ENCODE measurements around the gene LRRC2.
"Not testable (repeated sequence)": the region's sequence is repeated elsewhere in the genome, so short reads cannot be mapped to it uniquely, and the experiment has no call there.

Gene LRRC2

DNA sequence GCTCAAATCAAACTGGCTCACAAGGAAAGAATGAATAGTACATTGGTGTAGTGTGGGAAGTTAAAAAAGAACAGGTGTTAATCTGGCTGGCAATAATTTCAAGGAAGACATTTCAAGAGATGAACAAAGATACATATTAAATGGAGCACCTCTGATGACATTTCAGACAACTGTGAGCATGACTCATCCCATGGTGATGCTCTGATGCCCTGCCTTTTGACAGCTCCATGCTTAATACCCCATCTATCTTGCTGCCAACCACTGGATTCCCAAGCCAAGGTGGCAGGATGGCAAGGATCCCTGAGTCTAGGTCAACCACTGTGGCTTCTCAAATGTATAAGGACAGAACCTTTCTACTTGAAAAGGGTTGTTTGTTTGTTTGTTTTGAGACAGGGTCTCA is 29.3 kb downstream of the LRRC2 start:
- DNase-seq (ENCODE audit: low read depth in 2 of 3, low spot score in 1 of 3): no peak

GRCh38 chr3:46535746-46536145 is 30.4 kb downstream of the LRRC2 start:
- DNase-seq (ENCODE audit: low read depth in 2 of 3, low spot score in 1 of 3): no peak

- DNase-seq (ENCODE audit: low read depth in 2 of 3, low spot score in 1 of 3): no peak
Observed at GRCh38 chr3:46533091-46533490, 33.0 kb downstream of the LRRC2 start.

- DNase-seq (ENCODE audit: low read depth in 2 of 3, low spot score in 1 of 3): no peak
Observed at GRCh38 chr3:46527239-46527638, 38.9 kb downstream of the LRRC2 start.

GRCh38 chr3:46524832-46525231 is 41.3 kb downstream of the LRRC2 start:
- no peak for DNase-seq (ENCODE audit: low read depth in 2 of 3, low spot score in 1 of 3)

- DNase-seq (ENCODE audit: low read depth in 2 of 3, low spot score in 1 of 3): no peak
Observed at GRCh38 chr3:46524008-46524407, 42.1 kb downstream of the LRRC2 start.

GRCh38 chr3:46523556-46523955 is 42.5 kb downstream of the LRRC2 start:
- no peak for DNase-seq (ENCODE audit: low read depth in 2 of 3, low spot score in 1 of 3)

- DNase-seq (ENCODE audit: low read depth in 2 of 3, low spot score in 1 of 3): not testable (repeated sequence)
Observed at GRCh38 chr3:46522201-46522600, 43.9 kb downstream of the LRRC2 start.

DNA sequence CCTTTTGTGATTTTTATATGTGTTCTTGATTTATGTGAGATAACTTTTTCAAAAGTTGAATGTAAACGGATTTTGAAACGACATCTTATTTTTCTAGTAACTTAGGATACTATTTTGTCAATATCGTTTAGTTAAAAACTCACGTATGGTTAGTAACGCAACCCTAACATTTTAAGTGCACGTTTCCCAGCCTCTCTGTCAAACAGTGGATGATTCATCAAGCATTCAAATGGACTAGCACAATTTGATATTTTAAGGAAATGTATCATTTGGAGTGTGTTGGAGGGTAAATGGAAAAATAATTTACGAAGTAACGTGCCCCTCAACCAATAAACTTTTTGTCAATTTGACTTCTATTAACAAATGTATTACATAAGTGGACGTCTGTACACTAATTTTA is 45.0 kb downstream of the LRRC2 start:
- no peak for DNase-seq (ENCODE audit: low read depth in 2 of 3, low spot score in 1 of 3)

- no peak for DNase-seq (ENCODE audit: low read depth in 2 of 3, low spot score in 1 of 3)
Observed at GRCh38 chr3:46520531-46520930, 45.6 kb downstream of the LRRC2 start.

DNA sequence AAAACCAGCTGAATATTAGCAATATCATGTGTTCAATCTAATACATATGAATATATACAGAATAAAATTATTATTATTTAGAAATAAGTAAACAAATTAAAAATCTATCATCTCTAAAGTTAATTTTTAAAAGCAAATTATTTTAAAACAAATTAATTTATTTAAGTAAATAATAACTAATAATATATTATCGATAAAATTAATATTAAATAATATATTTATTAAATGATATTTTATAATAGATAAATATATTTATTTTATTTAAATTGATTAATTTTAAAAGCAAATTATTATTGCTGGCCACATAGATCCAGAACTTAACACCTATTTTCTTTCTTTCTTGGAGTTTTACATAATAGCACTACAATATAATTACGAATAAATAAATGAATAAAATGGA is 46.1 kb downstream of the LRRC2 start:
- no peak for DNase-seq (ENCODE audit: low read depth in 2 of 3, low spot score in 1 of 3)

- no peak for DNase-seq (ENCODE audit: low read depth in 2 of 3, low spot score in 1 of 3)
Observed at GRCh38 chr3:46517784-46518181, 48.3 kb downstream of the LRRC2 start.

GRCh38 chr3:46517016-46517783 is 48.9 kb downstream of the LRRC2 start:
- DNase-seq (ENCODE audit: low read depth in 2 of 3, low spot score in 1 of 3): no peak

- DNase-seq (ENCODE audit: low read depth in 2 of 3, low spot score in 1 of 3): no peak
Observed at GRCh38 chr3:46516521-46516920, 49.6 kb downstream of the LRRC2 start.

GRCh38 chr3:46512191-46512749 is 53.8 kb downstream of the LRRC2 start:
- DNase-seq (ENCODE audit: low read depth in 2 of 3, low spot score in 1 of 3): no peak

DNA sequence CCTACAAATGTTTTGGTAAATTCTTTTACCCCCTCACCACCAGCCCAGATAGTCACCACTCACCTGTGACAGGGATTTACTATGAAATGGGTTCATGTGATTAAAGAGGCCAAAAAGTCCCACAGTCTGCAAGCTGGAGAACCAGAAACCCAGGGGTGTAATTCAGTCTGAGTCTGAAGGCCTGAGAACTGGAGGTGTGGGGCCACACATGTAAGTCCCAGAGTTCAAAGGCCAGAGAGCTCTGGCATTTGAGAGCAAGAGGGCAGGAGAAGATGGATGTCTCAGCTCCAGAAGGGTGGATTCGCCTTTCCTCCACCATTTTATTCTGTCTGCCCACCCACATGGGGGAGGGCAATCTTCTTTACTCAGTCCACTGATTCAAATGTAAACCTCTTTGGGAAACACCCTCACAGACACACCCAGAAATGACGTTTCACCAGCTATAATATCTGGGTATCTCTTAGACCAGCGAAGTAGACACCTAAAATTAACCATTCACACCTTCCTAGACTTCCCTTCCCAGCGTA is 56.4 kb downstream of the LRRC2 start:
- no peak for DNase-seq (ENCODE audit: low read depth in 2 of 3, low spot score in 1 of 3)

DNA sequence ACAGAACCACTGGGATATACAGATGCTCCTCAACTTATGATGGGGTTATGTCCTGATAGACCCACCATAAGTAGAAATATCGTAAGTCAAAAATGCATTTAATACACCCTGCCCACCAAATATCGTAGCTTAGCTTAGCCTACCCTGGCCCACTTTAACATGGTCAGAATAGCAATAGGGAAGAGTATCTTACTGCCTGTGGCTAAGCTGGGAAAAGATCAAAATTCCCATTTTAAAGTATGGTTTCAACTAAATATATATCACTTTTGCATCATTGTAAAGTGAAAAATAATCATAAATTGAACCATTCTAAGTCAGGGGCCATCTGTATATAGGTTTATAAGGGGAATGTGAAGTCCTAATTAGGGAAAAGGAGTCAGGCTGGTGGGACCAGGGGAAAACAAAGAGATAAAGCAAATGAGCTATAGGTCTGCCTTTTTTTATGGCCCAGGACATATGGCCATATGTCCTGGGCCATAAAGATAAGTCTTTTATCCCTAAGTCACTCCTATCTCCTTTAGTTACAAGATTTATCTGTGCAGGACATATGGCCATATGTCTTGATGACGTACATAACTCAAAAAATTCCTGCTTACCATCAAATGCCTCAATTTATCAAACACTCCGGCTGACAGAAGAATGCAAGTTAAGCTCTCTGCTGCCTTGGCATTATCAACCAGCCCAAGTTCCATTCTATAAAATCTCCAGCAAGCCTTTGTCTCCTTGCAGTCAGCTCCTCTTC is 57.1 kb downstream of the LRRC2 start:
- no peak for DNase-seq (ENCODE audit: low read depth in 2 of 3, low spot score in 1 of 3)

DNA sequence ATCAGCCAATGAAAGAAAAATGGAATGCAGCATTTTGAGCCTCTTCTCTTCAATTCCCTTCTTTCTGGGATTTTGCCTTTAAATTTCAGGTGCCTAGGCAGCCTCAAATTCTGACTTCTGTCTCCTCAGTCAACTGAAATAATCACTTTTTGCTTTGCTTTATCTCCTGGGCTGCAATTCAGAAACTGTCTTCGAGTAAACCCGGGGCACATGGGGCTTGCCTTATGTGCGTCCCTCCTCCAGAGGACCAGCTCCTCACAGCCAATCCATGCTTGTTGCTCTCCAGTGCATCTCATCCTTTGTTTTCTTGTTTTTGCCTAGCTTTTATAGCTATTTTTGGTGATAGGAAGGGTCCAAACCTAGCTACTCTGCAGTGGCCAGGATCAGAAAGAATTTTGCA is 59.6 kb downstream of the LRRC2 start:
- no peak for DNase-seq (ENCODE audit: low read depth in 2 of 3, low spot score in 1 of 3)

GRCh38 chr3:46505953-46506352 is 60.1 kb downstream of the LRRC2 start:
- DNase-seq (ENCODE audit: low read depth in 2 of 3, low spot score in 1 of 3): no peak

- peak in 2 of 3 donors; percentile 13 to 14 for DNase-seq (ENCODE audit: low read depth in 2 of 3, low spot score in 1 of 3)
Observed at GRCh38 chr3:46504789-46505188, 61.3 kb downstream of the LRRC2 start.

GRCh38 chr3:46503200-46503874 is 62.8 kb downstream of the LRRC2 start:
- DNase-seq (ENCODE audit: low read depth in 2 of 3, low spot score in 1 of 3): no peak

GRCh38 chr3:46501702-46502101 is 64.4 kb downstream of the LRRC2 start:
- no peak for DNase-seq (ENCODE audit: low read depth in 2 of 3, low spot score in 1 of 3)

Measured in stimulated activated CD4-positive, alpha-beta T cell treated with anti-CD3 and anti-CD28 coated beads, Interleukin-12 subunit alpha, Interleukin-12 subunit beta, amount 100 ng/mL, for 48 hours (primary cell).